GM23248 (cell line): ENCODE measurements around the gene RHCE.
"Not testable (repeated sequence)": the region's sequence is repeated elsewhere in the genome, so short reads cannot be mapped to it uniquely, and the experiment has no call there.

ENCODE experiments used
- EZH2 ChIP-seq: fragments of 200-600 bp; sonication (generic); IDR thresholded peaks from 2 replicates; pipeline ENCODE4 v1.6.1; 2018; ENCODE audit warnings: antibody characterized with exemption, mild to moderate bottlenecking; ENCODE audit not compliant: insufficient read depth, poor library complexity, severe bottlenecking
- EZH2phosphoT487 ChIP-seq: fragments of 200-600 bp; sonication (generic); IDR thresholded peaks from 2 replicates; pipeline ENCODE4 v1.6.1; 2018; ENCODE audit warnings: antibody characterized with exemption, moderate library complexity, mild to moderate bottlenecking, low read depth; ENCODE audit not compliant: insufficient read depth

GRCh38 chr1:25369691-25370271 lies 50.8 kb downstream of the RHCE start:
- TF ChIP-seq EZH2, EZH2phosphoT487: not testable (repeated sequence)
